ENCODE measurements around the gene SNRPA1. TPM values are rescaled to one million over a fixed set of nuclear protein-coding genes. Genes with fewer than 3 reads are reported as not detected.

SNRPA1 gene
- total and polyA plus RNA-seq, 2 of the 13 experiments (the other 11 are each of a cell fraction or from before 2014, with no cell fraction given) = 41.2 to 108 TPM

DNA sequence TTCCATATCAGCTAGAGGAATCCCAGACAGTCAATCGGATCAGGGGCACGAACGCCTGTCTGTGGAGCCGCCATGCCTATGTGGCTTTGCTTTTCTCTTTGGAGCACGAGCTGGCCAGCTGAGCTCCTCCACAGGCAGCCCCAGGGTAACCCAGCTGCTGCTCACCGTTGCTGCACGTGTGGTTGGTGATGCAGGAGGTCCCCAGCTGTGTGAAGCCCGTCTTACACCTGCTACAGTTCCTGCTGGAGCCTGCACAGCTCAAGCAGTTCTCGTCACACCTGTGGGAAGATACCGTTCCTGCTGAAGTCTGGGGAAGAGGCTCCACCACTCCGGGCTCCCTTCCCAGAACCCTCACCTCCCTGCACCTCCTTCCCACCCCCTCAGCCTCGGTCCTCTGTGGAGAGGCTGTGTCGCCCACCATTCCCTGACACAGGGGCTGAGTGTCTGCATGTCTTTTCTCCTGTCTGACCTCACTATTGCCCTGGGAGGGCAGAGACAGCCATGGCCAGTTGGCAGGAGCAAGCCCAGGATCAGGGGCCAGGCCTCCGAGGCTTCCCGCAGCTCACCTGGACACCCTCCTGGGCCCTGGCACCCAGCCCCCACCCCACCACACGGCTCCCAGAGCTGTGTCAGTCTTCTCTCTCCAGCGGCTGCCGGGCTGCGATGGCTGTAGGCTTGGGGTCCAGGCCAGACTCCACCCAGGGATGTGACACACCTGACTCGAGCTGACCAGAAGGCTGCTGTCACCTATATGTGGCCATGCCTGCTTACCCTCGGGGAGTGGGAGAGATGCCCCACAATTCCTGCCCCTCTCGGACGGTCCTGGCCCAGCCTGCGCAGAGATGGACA, 12.2 kb upstream of the SNRPA1 start (continued):
- TF ChIP-seq, protein P1, sequence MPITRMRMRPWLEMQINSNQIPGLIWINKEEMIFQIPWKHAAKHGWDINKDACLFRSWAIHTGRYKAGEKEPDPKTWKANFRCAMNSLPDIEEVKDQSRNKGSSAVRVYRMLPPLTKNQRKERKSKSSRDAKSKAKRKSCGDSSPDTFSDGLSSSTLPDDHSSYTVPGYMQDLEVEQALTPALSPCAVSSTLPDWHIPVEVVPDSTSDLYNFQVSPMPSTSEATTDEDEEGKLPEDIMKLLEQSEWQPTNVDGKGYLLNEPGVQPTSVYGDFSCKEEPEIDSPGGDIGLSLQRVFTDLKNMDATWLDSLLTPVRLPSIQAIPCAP (CRISPR knock-in tag; IDR thresholded peaks at IDR 0.05; ENCODE audit: low read depth) = no peak
- TF ChIP-seq NR2C2 (CRISPR knock-in tag; IDR thresholded peaks at IDR 0.05; ENCODE audit: borderline replicate concordance) (no peak), ZC3H13 (CRISPR knock-in tag; IDR thresholded peaks at IDR 0.05) (0 out of 2 replicates have a peak, but pooled peaks have one; percentile 69), ATF7-NPFF (CRISPR knock-in tag; IDR thresholded peaks at IDR 0.05; ENCODE audit: low read depth) (no peak), MAF1 (CRISPR knock-in tag; IDR thresholded peaks at IDR 0.05; ENCODE audit: borderline replicate concordance) (no peak)
- TF ChIP-seq, protein P2, sequence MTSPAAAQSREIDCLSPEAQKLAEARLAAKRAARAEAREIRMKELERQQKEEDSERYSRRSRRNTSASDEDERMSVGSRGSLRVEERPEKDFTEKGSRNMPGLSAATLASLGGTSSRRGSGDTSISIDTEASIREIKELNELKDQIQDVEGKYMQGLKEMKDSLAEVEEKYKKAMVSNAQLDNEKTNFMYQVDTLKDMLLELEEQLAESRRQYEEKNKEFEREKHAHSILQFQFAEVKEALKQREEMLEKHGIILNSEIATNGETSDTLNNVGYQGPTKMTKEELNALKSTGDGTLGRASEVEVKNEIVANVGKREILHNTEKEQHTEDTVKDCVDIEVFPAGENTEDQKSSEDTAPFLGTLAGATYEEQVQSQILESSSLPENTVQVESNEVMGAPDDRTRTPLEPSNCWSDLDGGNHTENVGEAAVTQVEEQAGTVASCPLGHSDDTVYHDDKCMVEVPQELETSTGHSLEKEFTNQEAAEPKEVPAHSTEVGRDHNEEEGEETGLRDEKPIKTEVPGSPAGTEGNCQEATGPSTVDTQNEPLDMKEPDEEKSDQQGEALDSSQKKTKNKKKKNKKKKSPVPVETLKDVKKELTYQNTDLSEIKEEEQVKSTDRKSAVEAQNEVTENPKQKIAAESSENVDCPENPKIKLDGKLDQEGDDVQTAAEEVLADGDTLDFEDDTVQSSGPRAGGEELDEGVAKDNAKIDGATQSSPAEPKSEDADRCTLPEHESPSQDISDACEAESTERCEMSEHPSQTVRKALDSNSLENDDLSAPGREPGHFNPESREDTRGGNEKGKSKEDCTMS (CRISPR knock-in tag; conservative IDR thresholded peaks at IDR 0.05) = no peak
- TF ChIP-seq, protein P3, sequence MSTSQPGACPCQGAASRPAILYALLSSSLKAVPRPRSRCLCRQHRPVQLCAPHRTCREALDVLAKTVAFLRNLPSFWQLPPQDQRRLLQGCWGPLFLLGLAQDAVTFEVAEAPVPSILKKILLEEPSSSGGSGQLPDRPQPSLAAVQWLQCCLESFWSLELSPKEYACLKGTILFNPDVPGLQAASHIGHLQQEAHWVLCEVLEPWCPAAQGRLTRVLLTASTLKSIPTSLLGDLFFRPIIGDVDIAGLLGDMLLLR (CRISPR knock-in tag; IDR thresholded peaks at IDR 0.05) = no peak

Measured in HepG2 (cell line).